ENCODE results near the gene SMIM33.
"Not testable (repeated sequence)": the region's sequence is repeated elsewhere in the genome, so short reads cannot be mapped to it uniquely, and the experiment has no call there.

SMIM33 gene

DNA sequence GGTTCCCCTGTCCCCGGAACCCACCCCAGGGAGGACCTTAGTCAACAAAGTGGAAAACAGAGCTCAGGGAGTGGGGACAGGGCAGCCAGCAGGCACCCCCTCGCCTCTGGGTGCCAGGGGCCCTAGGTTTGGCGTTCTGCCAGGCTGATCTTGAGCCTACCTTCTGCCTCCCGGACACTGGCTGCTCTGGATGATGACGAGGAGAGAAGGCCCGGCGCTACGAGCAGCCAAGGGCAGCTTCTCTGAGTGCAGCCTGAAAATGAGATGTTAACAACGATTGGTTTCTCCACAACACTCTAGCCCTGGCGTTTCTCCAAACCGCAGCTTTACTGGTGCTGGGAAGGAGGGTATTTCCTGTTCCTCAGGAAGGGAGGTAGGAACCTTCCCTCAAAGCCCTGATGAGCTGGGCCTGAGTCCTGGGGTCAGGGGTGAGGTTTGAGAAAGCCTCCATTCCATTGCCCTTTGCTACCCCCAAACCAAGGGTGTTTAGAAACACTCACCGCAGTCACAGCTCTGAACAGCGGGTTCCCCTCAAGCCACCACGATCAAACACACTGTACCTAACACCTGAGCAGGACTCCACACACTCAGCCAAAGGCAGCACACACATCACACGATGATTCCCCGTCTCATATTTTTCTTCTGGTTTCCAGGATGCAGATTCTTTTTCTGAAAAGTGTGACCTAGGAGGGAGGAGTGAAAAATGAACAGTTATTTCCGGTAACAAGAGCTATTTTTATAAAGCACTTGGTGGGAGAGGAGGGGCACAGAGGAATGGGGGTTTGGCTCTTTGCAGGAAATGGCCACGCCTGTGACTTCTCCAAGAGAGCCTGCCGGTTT, 11.5 kb downstream of the SMIM33 start, which contains the start of gene STING1:
STING1 (minus strand) TSS at position 709 of the 840 bp plus-strand sequence. CDS start 1,054 bp downstream, outside the sequence.
- DNase-seq (ENCODE audit: low spot score), result peak; percentile 96

DNA sequence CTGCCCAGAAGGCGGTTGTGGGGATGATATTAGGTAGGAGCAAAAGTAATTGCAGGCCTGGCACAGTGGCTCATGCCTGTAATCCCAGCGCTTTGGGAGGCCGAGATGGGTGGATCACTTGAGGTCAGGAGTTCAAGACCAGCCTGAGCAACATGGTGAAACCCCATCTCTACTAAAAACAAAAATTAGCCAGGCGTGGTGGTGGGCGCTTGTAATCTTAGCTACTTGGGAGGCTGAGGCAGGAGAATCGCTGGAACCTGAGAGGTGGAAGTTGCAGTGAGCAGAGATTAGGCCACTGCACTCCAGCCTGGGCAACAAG, 12.0 kb downstream of the SMIM33 start:
- not testable (repeated sequence) for DNase-seq (ENCODE audit: low spot score)

GRCh38 chr5:139486201-139486600, 15.4 kb downstream of the SMIM33 start:
- DNase-seq (ENCODE audit: low spot score), result no peak

DNA sequence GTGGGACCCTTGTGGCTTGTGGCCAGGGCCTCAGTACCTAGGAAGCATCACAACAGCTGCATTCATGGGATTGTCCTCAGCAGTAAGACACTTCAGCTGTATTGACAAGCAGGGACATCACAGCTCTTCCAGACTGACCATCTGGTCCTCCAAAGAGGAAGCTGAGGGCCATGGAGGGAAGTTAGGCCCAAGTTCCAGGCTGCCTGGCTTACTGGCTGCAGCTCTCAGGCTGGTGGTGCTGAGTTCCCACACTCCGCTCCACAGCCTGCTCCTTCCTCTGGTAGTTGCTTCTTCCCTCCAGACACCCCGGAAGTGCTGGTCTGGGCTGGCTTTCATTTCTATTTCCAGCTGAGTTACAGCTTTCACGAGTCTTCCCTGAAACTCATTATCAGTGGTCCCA, 17.5 kb downstream of the SMIM33 start:
- no peak for DNase-seq (ENCODE audit: low spot score)

GRCh38 chr5:139492700-139493192, 21.9 kb downstream of the SMIM33 start:
- DNase-seq (ENCODE audit: low spot score), result peak; percentile 43

- no peak for DNase-seq (ENCODE audit: low spot score)
Measured at GRCh38 chr5:139494256-139494655, 23.5 kb downstream of the SMIM33 start.

- no peak for DNase-seq (ENCODE audit: low spot score)
Measured at GRCh38 chr5:139494832-139495231, 24.0 kb downstream of the SMIM33 start.

- DNase-seq (ENCODE audit: low spot score), result no peak
Measured at GRCh38 chr5:139495638-139496435, 25.0 kb downstream of the SMIM33 start.

GRCh38 chr5:139501381-139501780, 30.6 kb downstream of the SMIM33 start:
- no peak for DNase-seq (ENCODE audit: low spot score)

GRCh38 chr5:139503036-139503817, 32.4 kb downstream of the SMIM33 start:
- DNase-seq (ENCODE audit: low spot score), result not testable (repeated sequence)

DNA sequence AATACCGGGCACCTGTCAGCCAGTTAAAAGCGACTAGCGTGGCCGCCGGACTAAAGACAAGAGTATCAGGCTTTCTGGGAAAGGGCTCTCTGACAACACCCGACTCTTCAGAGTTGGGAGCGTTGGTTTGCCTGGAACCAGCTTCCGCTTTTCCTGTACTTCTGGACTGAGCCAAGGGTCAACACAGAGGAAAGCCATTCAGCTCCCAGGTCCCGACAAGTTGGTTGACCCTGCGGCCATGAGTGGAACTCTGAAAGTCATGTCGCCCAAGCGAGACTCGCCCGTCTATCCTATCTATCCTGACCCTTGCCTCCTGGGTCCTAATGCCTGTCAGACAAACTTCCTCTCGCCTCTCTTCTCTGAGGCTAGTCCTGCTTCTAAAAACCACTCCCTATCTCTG, 33.1 kb downstream of the SMIM33 start:
- not testable (repeated sequence) for DNase-seq (ENCODE audit: low spot score)

GRCh38 chr5:139504722-139505121, 33.9 kb downstream of the SMIM33 start:
- DNase-seq (ENCODE audit: low spot score), result not testable (repeated sequence)

- DNase-seq (ENCODE audit: low spot score), result no peak
Measured at GRCh38 chr5:139512786-139513390, 42.1 kb downstream of the SMIM33 start.

DNA sequence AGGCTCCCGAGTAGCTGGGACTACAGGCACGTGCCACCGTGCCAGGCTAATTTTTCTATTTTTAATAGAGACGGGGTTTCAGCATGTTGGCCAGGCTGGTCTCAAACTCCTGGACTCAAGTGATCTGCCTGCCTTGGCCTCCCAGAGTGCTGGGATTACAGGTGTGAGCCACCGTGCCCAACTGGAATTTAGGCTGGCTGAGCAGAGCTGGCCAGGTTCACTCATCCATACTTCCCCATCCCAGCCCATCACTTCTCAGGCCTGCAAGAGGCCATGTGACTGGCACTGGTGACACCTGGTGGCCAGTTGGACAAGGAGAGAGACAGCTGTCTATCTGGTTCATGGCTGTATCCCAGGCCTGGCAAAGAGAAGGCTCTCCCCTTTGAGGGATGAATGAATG, 42.6 kb downstream of the SMIM33 start:
- DNase-seq (ENCODE audit: low spot score), result peak; percentile 82

GRCh38 chr5:139513852-139514485, 43.2 kb downstream of the SMIM33 start:
- no peak for DNase-seq (ENCODE audit: low spot score)

- DNase-seq (ENCODE audit: low spot score), result no peak
Measured at GRCh38 chr5:139514486-139514856, 43.7 kb downstream of the SMIM33 start.

GRCh38 chr5:139517683-139518564, 47.1 kb downstream of the SMIM33 start:
- DNase-seq (ENCODE audit: low spot score), result peak; percentile 94

Measured in LoVo (cell line).